Kidney (tissue), 14 donors: ENCODE measurements around the gene ATP5F1D. TPM values are rescaled to one million over a fixed set of nuclear protein-coding genes. Genes with fewer than 3 reads are reported as not detected.
A peak's percentile ranks its signal among the peaks of the same experiment; 100 is the strongest.

Source experiments
- DNase-seq, 5 donors: peaks; one replicate each; pipeline ENCODE4 v3.0.0-alpha.2; 2013 to 2020
- FAIRE-seq: peaks from 2 replicates; lab custom pipeline; 2012; peaks lifted over from hg19 to GRCh38; lab: Jason Lieb, UNC
- H3K27ac ChIP-seq, 2 donors: one replicate each; pipeline ENCODE4 v1.7.0; 2013; ENCODE audit warnings: low read depth in 2 of 2, low read length in 2 of 2, inconsistent platforms in 1 of 2
- H3K27me3 ChIP-seq: one replicate; pipeline ENCODE4 v1.7.1; 2013; ENCODE audit warnings: low read length, inconsistent platforms; ENCODE audit not compliant: control insufficient read depth, insufficient read depth
- H3K36me3 ChIP-seq, 3 donors: one replicate each; pipeline versions ENCODE4 v1.7.0 to v1.7.1; 2013; ENCODE audit warnings: low read length in 3 of 3, control low read depth in 1 of 3, inconsistent platforms in 1 of 3; ENCODE audit not compliant: insufficient read depth in 3 of 3, control insufficient read depth in 2 of 3
- H3K4me1 ChIP-seq, 3 donors: one replicate each; pipeline versions ENCODE4 v1.7.0 to v1.7.1; 2013; ENCODE audit warnings: low read length in 3 of 3, inconsistent platforms in 1 of 3, low read depth in 1 of 3; ENCODE audit not compliant: control insufficient read depth in 2 of 3, insufficient read depth in 2 of 3
- H3K4me3 ChIP-seq, 3 donors: one replicate each; pipeline versions ENCODE4 v1.7.0 to v1.8.1; 2013; ENCODE audit warnings: low read length in 3 of 3, control low read depth in 1 of 3, inconsistent platforms in 1 of 3
- H3K9ac ChIP-seq, 3 donors: one replicate each; pipeline versions ENCODE4 v1.7.0 to v1.7.1; 2013; ENCODE audit warnings: low read length in 3 of 3, control low read depth in 1 of 3, inconsistent platforms in 1 of 3
- H3K9me3 ChIP-seq, 3 donors: one replicate each; pipeline versions ENCODE4 v1.7.0 to v1.7.1; 2013; ENCODE audit warnings: low read length in 3 of 3, control low read depth in 1 of 3, inconsistent platforms in 1 of 3; ENCODE audit not compliant: control insufficient read depth in 2 of 3, insufficient read depth in 1 of 3
- intact Hi-C: fragments of 100-400 bp; cut with DNase I; formaldehyde crosslinking; loops from one replicate; pipeline ENCODE4 v1.11.1; 2022
- polyA plus RNA-seq: library from polyadenylated mRNA; stranded (reverse); fragments of 350-450 nt; fragmentation: Illumina TruSeq; extraction: RNeasy Lipid Tissue Mini Kit (QIAGEN cat#74804); gene quantifications from one replicate; pipeline ENCODE4 v1.2.3, GENCODE V29; 2014; ENCODE audit warnings: low read depth, low replicate concordance; ENCODE audit not compliant: insufficient read depth
- total RNA-seq: library from RNA; stranded (reverse); fragmentation: NEBNext Ultra II Directional; extraction: Animal tissue kit (Norgen Biotek cat#: 25700); gene quantifications from one replicate; pipeline ENCODE4 v1.2.1, GENCODE V29; 2021
- TF ChIP-seq, protein P1 (sequence below): IDR thresholded peaks from 3 replicates; pipeline ENCODE4 v1.5.1; 2012; ENCODE audit warnings: mild to moderate bottlenecking, moderate library complexity, borderline replicate concordance; ENCODE audit not compliant: insufficient read depth; ENCODE audit errors: extremely low read depth
- donor health status: control.
- donor health status: control.
- donor health status: control.
- donor health status: control.
- donor health status: control.
- donor health status: DM: yes; HTN: yes; CAD: no.
- donor health status: Normal renal cell carcinoma (clear cell type).

Gene ATP5F1D
- total and polyA plus RNA-seq, 2 donors from 2014 or later: 183 to 641 TPM

DNA sequence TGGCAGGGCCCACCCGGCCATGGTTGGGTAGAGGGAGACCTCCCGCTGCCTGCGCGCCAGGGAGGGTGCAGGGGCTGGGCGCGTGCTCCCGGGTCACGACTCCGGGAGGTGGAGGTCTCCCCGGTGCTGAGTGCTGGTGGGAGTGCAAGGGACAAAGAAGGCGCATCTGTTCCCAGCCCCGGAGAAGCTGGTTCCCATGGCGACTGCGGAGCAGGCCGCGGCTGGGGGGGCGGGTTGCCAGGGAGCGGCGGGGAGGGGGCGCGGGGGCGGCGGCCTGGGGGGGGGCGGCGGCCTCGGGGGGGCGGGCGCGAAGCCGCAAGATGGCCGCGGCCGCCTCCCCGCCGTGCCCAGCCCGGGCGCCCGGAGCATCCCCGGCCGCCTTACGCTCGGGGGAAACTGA, 5.0 kb upstream of the ATP5F1D start:
- TF ChIP-seq, protein P1, sequence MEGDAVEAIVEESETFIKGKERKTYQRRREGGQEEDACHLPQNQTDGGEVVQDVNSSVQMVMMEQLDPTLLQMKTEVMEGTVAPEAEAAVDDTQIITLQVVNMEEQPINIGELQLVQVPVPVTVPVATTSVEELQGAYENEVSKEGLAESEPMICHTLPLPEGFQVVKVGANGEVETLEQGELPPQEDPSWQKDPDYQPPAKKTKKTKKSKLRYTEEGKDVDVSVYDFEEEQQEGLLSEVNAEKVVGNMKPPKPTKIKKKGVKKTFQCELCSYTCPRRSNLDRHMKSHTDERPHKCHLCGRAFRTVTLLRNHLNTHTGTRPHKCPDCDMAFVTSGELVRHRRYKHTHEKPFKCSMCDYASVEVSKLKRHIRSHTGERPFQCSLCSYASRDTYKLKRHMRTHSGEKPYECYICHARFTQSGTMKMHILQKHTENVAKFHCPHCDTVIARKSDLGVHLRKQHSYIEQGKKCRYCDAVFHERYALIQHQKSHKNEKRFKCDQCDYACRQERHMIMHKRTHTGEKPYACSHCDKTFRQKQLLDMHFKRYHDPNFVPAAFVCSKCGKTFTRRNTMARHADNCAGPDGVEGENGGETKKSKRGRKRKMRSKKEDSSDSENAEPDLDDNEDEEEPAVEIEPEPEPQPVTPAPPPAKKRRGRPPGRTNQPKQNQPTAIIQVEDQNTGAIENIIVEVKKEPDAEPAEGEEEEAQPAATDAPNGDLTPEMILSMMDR: no peak
- no peak overlapping the region for H3K4me3 ChIP-seq
- FAIRE-seq: no peak
- peak in 2 of 5 donors; percentile 36 to 73 for DNase-seq
- no peaks in the 10 kb centered on the region for H3K27me3 ChIP-seq
- H3K27ac ChIP-seq: no peak overlapping the region
- no peaks in the 10 kb centered on the region for H3K9me3 ChIP-seq
- no peaks in the 10 kb centered on the region for H3K36me3 ChIP-seq
- no peak overlapping the region for H3K9ac ChIP-seq
- intact Hi-C loops: no loop called here
- peaks cover 0 to 19% (median 6%) of the 10 kb centered on the region in 3 donors for H3K4me1 ChIP-seq

DNA sequence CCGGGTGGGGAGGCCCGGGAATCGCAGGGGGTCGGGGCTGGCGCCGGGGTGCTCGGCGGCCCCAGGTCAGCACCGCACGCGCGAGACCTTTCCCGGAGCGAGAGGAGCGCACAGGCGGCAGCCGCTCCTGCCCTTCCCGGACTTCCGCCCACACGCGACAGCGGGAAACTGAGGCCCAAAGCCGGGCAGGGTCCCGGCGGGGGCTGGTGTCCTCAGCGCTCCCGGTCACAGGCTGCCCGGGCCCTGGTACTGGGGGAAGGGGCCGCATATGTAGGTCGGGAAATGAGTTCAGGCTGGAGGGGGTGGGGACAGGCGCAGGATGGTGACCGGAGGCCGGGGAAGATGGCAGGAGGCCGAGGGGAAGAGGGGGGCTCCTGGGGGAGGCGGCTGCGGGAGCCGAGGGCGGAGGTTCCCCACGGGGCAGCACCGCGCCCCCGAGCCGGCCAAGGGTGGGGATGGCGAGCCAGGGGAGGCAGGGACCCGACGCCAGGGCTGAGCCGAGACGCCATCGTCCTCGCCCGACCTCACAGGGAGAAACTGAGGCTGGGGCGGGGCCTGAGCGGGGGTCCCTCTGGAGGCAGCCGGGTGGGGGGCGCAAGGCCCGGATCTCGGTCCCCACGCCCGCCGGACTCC, 4.4 kb upstream of the ATP5F1D start:
- TF ChIP-seq, protein P1: no peak
- H3K27ac ChIP-seq: no peak overlapping the region
- peak overlapping the region in 1 of 3 donors; percentile 26 for H3K9ac ChIP-seq
- H3K4me3 ChIP-seq: peak overlapping the region in 1 of 3 donors; percentile 43
- intact Hi-C loops: no loop called here
- DNase-seq (peak in 3 of 5 donors; percentile 63 to 87 (median 75)), FAIRE-seq (no peak)
- H3K27me3 ChIP-seq: no peaks in the 10 kb centered on the region
- H3K36me3 ChIP-seq: no peaks in the 10 kb centered on the region
- peaks cover 0 to 20% (median 6%) of the 10 kb centered on the region in 3 donors for H3K4me1 ChIP-seq
- no peaks in the 10 kb centered on the region for H3K9me3 ChIP-seq

DNA sequence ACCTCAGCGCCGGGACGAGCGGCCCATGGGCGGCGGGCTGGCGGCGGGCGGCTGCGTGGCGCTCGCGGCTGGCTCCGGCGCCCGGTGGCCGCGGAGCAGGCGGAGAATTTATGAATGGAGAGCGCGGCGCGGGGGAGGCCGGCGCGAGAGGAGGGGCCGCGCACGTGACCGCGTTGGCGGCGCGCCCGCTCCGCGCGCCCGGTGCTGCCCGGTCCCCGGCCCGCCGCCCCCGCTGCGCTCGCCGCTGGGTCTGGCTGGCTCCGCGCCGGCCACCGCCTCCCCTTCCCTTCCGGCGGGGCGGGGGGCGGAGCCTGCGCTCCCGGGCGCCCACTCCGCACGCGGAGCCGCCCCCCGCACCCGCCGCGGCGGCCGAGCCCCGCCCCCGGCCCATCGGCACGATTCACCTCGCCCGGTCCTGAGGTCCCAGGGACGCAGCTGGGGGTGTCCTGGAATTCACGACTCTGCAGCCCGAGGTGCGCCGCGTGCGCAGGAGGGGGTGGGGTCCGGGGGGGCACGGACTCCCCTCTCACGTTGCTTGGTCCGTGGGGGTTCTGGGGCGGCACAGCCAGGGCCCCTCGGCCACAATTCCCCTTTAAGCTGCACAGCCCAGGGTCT, 3.7 kb upstream of the ATP5F1D start, which contains the start of gene CBARP:
TSS of gene CBARP (minus strand) at position 252 of the 615 bp plus-strand sequence. CDS start 1,905 bp downstream, outside the sequence.
- Histone ChIP-seq H3K4me3 (peak within 1 kb of the TSS in 1 of 3 donors; percentile 43), H3K9me3 (no peaks in the 10 kb centered on the region), H3K27me3 (no peaks in the 10 kb centered on the region), H3K9ac (peak within 1 kb of the TSS in 1 of 3 donors; percentile 26), H3K4me1 (peaks cover 0 to 19% (median 6%) of the 10 kb centered on the region in 3 donors), H3K27ac (peak within 1 kb of the TSS; percentile 43 to 51), H3K36me3 (no peaks in the 10 kb centered on the region)
- FAIRE-seq (no peak), DNase-seq (peak in 2 of 5 donors; percentile 77 to 85)
- intact Hi-C loops: no loop called here
- TF ChIP-seq, protein P1: no peak
